Neural cell (in vitro differentiated cells): Measurements from ENCODE around the gene SMAD2. TPM values are rescaled to one million over a fixed set of nuclear protein-coding genes. Genes with fewer than 3 reads are reported as not detected.

Experiments
- H2AFZ ChIP-seq: fragments of 200-600, 300-800 bp; sonication (generic), shearing (Covaris generic); 2 replicates; pipeline ENCODE4 v1.6.0; 2014; ENCODE audit warnings: low read depth, mild to moderate bottlenecking, antibody characterized with exemption, low read length, moderate library complexity
- H3F3A ChIP-seq: fragments of 200-600 bp; shearing (Covaris generic); 2 replicates; pipeline ENCODE4 v1.6.1; 2016; ENCODE audit warnings: mild to moderate bottlenecking, moderate library complexity, mixed read lengths, antibody characterized with exemption, low read length; ENCODE audit not compliant: insufficient read depth, poor library complexity, severe bottlenecking
- H3K27ac ChIP-seq: fragments of 200-600, 300-800 bp; sonication (generic), shearing (Covaris generic); 2 replicates; pipeline ENCODE4 v1.5.1; 2014; ENCODE audit warnings: mild to moderate bottlenecking, low read length, moderate library complexity
- H3K27me3 ChIP-seq: fragments of 300-800, 200-600 bp; sonication (generic), shearing (Covaris generic); 2 replicates; pipeline ENCODE4 v1.6.0; 2014; ENCODE audit warnings: mild to moderate bottlenecking, low read depth, low read length, moderate library complexity; ENCODE audit not compliant: insufficient read depth
- H3K36me3 ChIP-seq: fragments of 300-800, 200-600 bp; sonication (generic), shearing (Covaris generic); 2 replicates; pipeline ENCODE4 v1.5.1; 2014; ENCODE audit warnings: mild to moderate bottlenecking, antibody characterized with exemption, low read length, moderate library complexity; ENCODE audit not compliant: insufficient read depth
- H3K4me2 ChIP-seq: fragments of 300-800, 200-600 bp; sonication (generic), shearing (Covaris generic); 2 replicates; pipeline ENCODE4 v1.6.0; 2014; ENCODE audit warnings: mild to moderate bottlenecking, low read length
- H3K4me3 ChIP-seq: fragments of 300-800, 200-600 bp; sonication (generic), shearing (Covaris generic); 2 replicates; pipeline ENCODE4 v1.5.1; 2014; ENCODE audit warnings: mild to moderate bottlenecking, low read length, moderate library complexity
- H3K79me2 ChIP-seq: fragments of 200-600 bp; shearing (Covaris generic); replicated peaks from 2 replicates; pipeline ENCODE4 v1.6.0; 2014; ENCODE audit warnings: mild to moderate bottlenecking, low read length, moderate library complexity; ENCODE audit not compliant: insufficient read depth
- H3K9ac ChIP-seq: fragments of 300-800, 200-600 bp; sonication (generic), shearing (Covaris generic); 2 replicates; pipeline ENCODE4 v1.6.1; 2016; ENCODE audit warnings: mild to moderate bottlenecking, low read length, mixed read lengths
- H3K9me2 ChIP-seq: fragments of 200-600 bp; shearing (Covaris generic); 2 replicates; pipeline ENCODE4 v1.6.1; 2016; ENCODE audit warnings: mild to moderate bottlenecking, low read length, mixed read lengths; ENCODE audit not compliant: insufficient read depth
- H3K9me3 ChIP-seq: fragments of 200-600, 300-800 bp; sonication (generic), shearing (Covaris generic); 2 replicates; pipeline ENCODE4 v1.6.1; 2016; ENCODE audit warnings: mild to moderate bottlenecking, mixed run types, low read length, moderate library complexity, mixed read lengths
- H4K20me1 ChIP-seq: fragments of 200-600 bp; shearing (Covaris generic); 2 replicates; pipeline ENCODE4 v1.6.1; 2016; ENCODE audit warnings: mild to moderate bottlenecking, mixed run types; ENCODE audit not compliant: insufficient read depth
- EP300 ChIP-seq: fragments of 450-650 bp; conservative IDR thresholded peaks from 2 replicates; pipeline ENCODE4 v1.6.1; 2014; ENCODE audit warnings: antibody characterized with exemption, mild to moderate bottlenecking, moderate library complexity; ENCODE audit not compliant: poor library complexity, severe bottlenecking
- EZH2 ChIP-seq: fragments of 200-600, 300-800 bp; shearing (Covaris generic), sonication (generic); IDR thresholded peaks from 2 replicates; pipeline ENCODE4 v1.6.1; 2014; ENCODE audit warnings: antibody characterized with exemption, low read length, borderline replicate concordance, mild to moderate bottlenecking; ENCODE audit not compliant: insufficient read depth, poor library complexity, severe bottlenecking
- MXI1 ChIP-seq: fragments of 450-650 bp; conservative IDR thresholded peaks from 2 replicates; pipeline ENCODE4 v1.6.1; 2014; ENCODE audit warnings: antibody characterized with exemption, mild to moderate bottlenecking; ENCODE audit not compliant: poor library complexity, severe bottlenecking
- POLR2AphosphoS5 ChIP-seq: IDR thresholded peaks from 2 replicates; pipeline ENCODE4 v1.6.1; 2012
- RAD21 ChIP-seq: fragments of 450-650 bp; conservative IDR thresholded peaks from 2 replicates; pipeline ENCODE4 v1.6.1; 2014; ENCODE audit warnings: antibody characterized with exemption, mild to moderate bottlenecking, moderate library complexity
- SMC3 ChIP-seq: fragments of 450-650 bp; conservative IDR thresholded peaks from 2 replicates; pipeline ENCODE4 v1.6.1; 2014; ENCODE audit warnings: antibody characterized with exemption, mild to moderate bottlenecking, moderate library complexity; ENCODE audit not compliant: poor library complexity
- TAF1 ChIP-seq: IDR thresholded peaks from 2 replicates; pipeline ENCODE4 v1.6.1; 2012; ENCODE audit warnings: low read depth
- polyA plus RNA-seq: library from polyadenylated mRNA; depleted of rRNA; stranded (reverse); fragments of >200 nt; gene quantifications from 2 replicates; pipeline ENCODE4 v1.2.3, GENCODE V29; 2014
- TF ChIP-seq, protein P1 (sequence below): IDR thresholded peaks from 2 replicates; pipeline ENCODE4 v1.6.1; 2012; ENCODE audit warnings: borderline replicate concordance
- TF ChIP-seq, protein P2 (sequence below): fragments of 450-650 bp; IDR thresholded peaks from 2 replicates; pipeline ENCODE4 v1.5.1; 2014; ENCODE audit warnings: antibody characterized with exemption, mild to moderate bottlenecking, moderate library complexity; ENCODE audit not compliant: poor library complexity, severe bottlenecking

SMAD2 gene
- polyA plus RNA-seq, 1 donor from 2014 or later = 64.7 TPM

DNA sequence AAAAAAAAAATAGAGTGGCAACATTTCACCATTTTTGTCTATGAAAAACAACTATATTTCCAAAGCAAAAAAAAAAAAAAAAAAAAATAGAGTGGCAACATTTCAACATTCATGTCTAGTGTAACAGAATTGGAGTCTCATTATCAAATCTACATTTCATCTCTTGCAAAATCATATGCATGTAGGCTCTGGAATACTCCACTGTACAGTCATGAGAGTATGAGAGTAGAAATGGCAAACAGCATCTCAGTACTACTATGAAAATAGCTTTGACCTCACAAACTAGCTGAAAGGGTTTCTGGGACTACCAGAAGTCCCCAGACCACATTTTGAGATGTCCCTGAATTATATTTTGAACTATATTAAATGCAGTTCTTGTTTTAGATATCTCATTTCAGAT is 82.8 kb downstream of the SMAD2 start:
- Histone ChIP-seq H3K9me3 (no peaks in the 10 kb centered on the region), H3K4me3 (no peak overlapping the region), H3K9ac (no peak overlapping the region), H3F3A (no peaks in the 10 kb centered on the region), H2AFZ (no peak overlapping the region), H3K27ac (no peak overlapping the region), H3K36me3 (peaks cover 14% of the 10 kb centered on the region), H3K27me3 (no peaks in the 10 kb centered on the region), H3K79me2 (no peaks in the 10 kb centered on the region), H3K4me2 (no peak overlapping the region), H3K9me2 (no peaks in the 10 kb centered on the region), H4K20me1 (no peaks in the 10 kb centered on the region)
- TF ChIP-seq POLR2AphosphoS5 (no peak), TAF1 (no peak), EZH2 (no peak), RAD21 (no peak), MXI1 (no peak), EP300 (no peak), SMC3 (no peak)
- TF ChIP-seq, protein P1, sequence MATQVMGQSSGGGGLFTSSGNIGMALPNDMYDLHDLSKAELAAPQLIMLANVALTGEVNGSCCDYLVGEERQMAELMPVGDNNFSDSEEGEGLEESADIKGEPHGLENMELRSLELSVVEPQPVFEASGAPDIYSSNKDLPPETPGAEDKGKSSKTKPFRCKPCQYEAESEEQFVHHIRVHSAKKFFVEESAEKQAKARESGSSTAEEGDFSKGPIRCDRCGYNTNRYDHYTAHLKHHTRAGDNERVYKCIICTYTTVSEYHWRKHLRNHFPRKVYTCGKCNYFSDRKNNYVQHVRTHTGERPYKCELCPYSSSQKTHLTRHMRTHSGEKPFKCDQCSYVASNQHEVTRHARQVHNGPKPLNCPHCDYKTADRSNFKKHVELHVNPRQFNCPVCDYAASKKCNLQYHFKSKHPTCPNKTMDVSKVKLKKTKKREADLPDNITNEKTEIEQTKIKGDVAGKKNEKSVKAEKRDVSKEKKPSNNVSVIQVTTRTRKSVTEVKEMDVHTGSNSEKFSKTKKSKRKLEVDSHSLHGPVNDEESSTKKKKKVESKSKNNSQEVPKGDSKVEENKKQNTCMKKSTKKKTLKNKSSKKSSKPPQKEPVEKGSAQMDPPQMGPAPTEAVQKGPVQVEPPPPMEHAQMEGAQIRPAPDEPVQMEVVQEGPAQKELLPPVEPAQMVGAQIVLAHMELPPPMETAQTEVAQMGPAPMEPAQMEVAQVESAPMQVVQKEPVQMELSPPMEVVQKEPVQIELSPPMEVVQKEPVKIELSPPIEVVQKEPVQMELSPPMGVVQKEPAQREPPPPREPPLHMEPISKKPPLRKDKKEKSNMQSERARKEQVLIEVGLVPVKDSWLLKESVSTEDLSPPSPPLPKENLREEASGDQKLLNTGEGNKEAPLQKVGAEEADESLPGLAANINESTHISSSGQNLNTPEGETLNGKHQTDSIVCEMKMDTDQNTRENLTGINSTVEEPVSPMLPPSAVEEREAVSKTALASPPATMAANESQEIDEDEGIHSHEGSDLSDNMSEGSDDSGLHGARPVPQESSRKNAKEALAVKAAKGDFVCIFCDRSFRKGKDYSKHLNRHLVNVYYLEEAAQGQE = no peak
- TF ChIP-seq, protein P2, sequence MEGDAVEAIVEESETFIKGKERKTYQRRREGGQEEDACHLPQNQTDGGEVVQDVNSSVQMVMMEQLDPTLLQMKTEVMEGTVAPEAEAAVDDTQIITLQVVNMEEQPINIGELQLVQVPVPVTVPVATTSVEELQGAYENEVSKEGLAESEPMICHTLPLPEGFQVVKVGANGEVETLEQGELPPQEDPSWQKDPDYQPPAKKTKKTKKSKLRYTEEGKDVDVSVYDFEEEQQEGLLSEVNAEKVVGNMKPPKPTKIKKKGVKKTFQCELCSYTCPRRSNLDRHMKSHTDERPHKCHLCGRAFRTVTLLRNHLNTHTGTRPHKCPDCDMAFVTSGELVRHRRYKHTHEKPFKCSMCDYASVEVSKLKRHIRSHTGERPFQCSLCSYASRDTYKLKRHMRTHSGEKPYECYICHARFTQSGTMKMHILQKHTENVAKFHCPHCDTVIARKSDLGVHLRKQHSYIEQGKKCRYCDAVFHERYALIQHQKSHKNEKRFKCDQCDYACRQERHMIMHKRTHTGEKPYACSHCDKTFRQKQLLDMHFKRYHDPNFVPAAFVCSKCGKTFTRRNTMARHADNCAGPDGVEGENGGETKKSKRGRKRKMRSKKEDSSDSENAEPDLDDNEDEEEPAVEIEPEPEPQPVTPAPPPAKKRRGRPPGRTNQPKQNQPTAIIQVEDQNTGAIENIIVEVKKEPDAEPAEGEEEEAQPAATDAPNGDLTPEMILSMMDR = no peak

DNA sequence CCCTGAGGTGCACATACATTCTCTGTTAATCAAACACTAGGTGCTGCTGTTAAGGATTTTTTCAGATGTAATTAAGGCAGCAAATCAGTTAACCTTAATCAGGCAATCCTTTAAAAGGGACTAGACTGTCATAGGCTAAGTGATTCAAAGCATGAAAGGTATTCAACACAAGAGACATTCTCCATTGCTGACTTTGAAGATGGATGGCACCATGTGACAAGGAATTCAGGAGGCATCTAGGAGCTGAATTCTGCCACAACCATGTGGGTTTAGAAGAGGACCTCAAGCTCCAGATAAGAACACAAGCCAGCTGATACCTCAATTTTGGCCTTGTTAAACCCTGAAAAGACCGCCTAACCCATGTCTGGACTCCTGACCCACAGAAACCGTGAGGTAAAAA is 84.0 kb downstream of the SMAD2 start:
- H3K4me2 ChIP-seq = no peak overlapping the region
- H3K79me2 ChIP-seq = no peaks in the 10 kb centered on the region
- H3K27ac ChIP-seq = no peak overlapping the region
- no peak overlapping the region for H3K4me3 ChIP-seq
- no peak overlapping the region for H2AFZ ChIP-seq
- H4K20me1 ChIP-seq = no peaks in the 10 kb centered on the region
- no peaks in the 10 kb centered on the region for H3F3A ChIP-seq
- H3K9me2 ChIP-seq = no peaks in the 10 kb centered on the region
- no peak for TF ChIP-seq RAD21
- TF ChIP-seq, protein P2 = no peak
- TF ChIP-seq TAF1 = no peak
- TF ChIP-seq, protein P1 = no peak
- no peak for TF ChIP-seq POLR2AphosphoS5
- no peak for TF ChIP-seq EZH2
- no peak for TF ChIP-seq MXI1
- TF ChIP-seq EP300 = no peak
- no peak for TF ChIP-seq SMC3
- H3K9me3 ChIP-seq = no peaks in the 10 kb centered on the region
- H3K9ac ChIP-seq = no peak overlapping the region
- peaks cover 14% of the 10 kb centered on the region for H3K36me3 ChIP-seq
- H3K27me3 ChIP-seq = no peaks in the 10 kb centered on the region
